Hair follicle dermal papilla cell (primary cell): Measurements from ENCODE around the gene TIGD1. TPM values are rescaled to one million over a fixed set of nuclear protein-coding genes. Genes with fewer than 3 reads are reported as not detected.

Experiments used
- total RNA-seq: library from RNA; depleted of rRNA; stranded (reverse); fragments of >200 nt; gene quantifications from 2 replicates; pipeline ENCODE4 v1.2.3, GENCODE V29; 2012

The TIGD1 gene
- 5.3 and 6.5 TPM in 2 replicates for total RNA-seq

GRCh38 chr2:232550354-232551249 is at the start of gene TIGD1, which contains the start of gene EIF4E2:
Gene TIGD1 (minus strand): TSS chr2:232550557. CDS start chr2:232549882, 675 bp downstream.
Gene EIF4E2 (plus strand): TSS chr2:232550689. CDS start chr2:232550725, 36 bp downstream.

GRCh38 chr2:232539298-232540231 is 10.8 kb downstream of the TIGD1 start, which contains the start of gene CHRNG:
Gene CHRNG (plus strand): TSS chr2:232539692. CDS start chr2:232539748, 56 bp downstream.

GRCh38 chr2:232525791-232526371 is 24.5 kb downstream of the TIGD1 start, which contains the start of gene CHRND:
Gene CHRND (plus strand): TSS chr2:232526160. CDS start chr2:232526216, 56 bp downstream.

GRCh38 chr2:232519581-232520438 is 30.5 kb downstream of the TIGD1 start, which contains the start of gene PRSS56:
Gene PRSS56 (plus strand): TSS chr2:232520388. CDS start chr2:232520599, 211 bp downstream.

Other genes starting within 250 kb of the TIGD1 start
- gene ALPP, start 171.8 kb downstream of the TIGD1 start, total RNA-seq: not detected in 2 replicates
- not detected in 2 replicates for gene ALPG, start 143.7 kb downstream of the TIGD1 start, total RNA-seq
- gene ALPI, start 94.4 kb downstream of the TIGD1 start, total RNA-seq: not detected in 2 replicates
- not detected in 2 replicates for gene ECEL1, start 62.7 kb downstream of the TIGD1 start, total RNA-seq
- not detected in 2 replicates for gene PRSS56, start 30.2 kb downstream of the TIGD1 start, total RNA-seq
- gene CHRND, start 24.4 kb downstream of the TIGD1 start, total RNA-seq: not detected in 2 replicates
- gene CHRNG, start 10.9 kb downstream of the TIGD1 start, total RNA-seq: not detected in 2 replicates
- gene EIF4E2, start 132 bp upstream of the TIGD1 start, total RNA-seq: 79.3 and 88.6 TPM in 2 replicates
- 1.1 and 1.9 TPM in 2 replicates for gene EFHD1, start 83.0 kb upstream of the TIGD1 start, total RNA-seq
- gene GIGYF2, start 146.8 kb upstream of the TIGD1 start, total RNA-seq: 57.7 and 63.0 TPM in 2 replicates
- not detected in 2 replicates for gene KCNJ13, start 226.0 kb upstream of the TIGD1 start, total RNA-seq